ENCODE results near the gene HBZ.
"Not testable (repeated sequence)": the region's sequence is repeated elsewhere in the genome, so short reads cannot be mapped to it uniquely, and the experiment has no call there.

Gene HBZ

DNA sequence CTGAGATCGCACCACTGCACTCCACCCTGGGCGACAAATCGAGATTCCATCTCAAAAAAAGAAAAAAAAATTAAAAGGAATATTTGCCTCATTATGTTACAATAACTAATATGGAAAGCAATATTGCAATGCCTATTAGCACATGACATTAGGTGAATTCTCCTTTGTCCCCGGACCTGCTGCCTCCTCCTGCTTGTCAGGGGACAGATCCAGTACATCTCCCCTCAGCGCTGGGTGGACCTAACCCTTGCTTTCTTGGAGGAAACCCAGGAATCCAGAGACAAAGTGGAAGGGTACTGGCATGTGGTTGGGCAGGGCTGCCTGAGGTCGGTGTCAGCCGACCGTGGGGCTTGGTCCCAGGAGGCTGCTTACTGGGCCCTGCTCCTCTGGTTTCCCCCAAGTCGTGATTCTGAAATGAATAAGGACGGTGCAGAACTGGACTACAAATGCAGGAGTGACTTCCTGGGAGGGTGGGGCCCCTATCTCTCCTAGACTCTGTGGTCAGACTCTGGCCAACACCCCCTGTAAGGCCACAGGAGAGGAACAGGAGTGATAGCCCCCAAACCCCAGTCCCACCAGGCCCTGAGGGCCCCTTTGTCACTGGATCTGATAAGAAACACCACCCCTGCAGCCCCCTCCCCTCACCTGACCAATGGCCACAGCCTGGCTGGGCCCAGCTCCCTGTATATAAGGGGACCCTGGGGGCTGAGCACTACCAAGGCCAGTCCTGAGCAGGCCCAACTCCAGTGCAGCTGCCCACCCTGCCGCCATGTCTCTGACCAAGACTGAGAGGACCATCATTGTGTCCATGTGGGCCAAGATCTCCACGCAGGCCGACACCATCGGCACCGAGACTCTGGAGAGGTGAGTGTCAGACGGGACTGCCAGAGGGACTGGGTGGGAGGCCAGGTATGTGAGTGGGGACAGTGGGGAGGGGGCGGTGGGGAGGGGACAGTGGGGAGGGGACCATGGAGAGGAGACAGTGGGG lies at the start of gene HBZ:
HBZ (plus strand) TSS at position 504 of the 988 bp plus-strand sequence; CDS start at position 770, 266 bp downstream.
- DNase-seq (ENCODE audit: low read depth in 2 of 3, low spot score in 2 of 3): no peak

DNA sequence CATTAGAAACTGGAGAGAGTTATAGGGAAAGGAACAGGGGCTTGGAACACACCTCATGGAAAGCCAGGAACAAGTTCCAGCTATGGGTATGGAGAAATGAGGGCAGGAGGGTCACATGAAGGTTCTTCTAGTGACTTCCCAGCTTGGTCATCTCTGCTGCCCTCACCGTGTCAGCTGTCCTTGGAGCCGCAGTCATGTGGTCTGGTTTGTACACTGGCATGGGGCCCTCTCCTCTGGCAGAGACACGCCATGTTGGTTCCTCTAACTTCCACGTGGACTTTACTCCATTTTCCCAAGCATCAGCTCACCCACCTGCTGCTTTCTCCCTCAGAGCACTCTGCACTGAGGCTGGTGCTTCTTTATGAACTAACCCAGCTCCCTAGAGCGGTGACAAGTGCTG lies 48.1 kb upstream of the HBZ start:
- DNase-seq (ENCODE audit: low read depth in 2 of 3, low spot score in 2 of 3): no peak

DNA sequence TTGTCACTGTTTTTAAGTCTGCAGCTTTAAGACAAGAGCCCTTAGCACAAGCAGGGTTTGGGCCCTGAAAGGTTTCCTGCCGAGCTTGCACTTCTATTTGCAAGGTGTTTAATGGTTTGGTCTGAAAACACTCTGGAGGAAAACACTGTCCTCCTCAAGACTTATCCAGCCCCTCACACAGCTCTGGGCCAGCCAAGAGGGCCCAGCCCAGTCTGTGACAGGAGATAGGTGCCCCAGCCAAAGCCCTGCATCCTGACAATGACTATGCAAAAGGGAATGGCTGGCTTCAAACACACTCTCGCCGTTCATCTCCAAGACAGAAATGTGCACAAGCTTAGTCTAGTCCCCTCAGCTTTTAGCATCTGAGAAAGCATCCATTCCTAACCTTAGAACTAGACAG lies 47.5 kb upstream of the HBZ start:
- no peak for DNase-seq (ENCODE audit: low read depth in 2 of 3, low spot score in 2 of 3)

DNA sequence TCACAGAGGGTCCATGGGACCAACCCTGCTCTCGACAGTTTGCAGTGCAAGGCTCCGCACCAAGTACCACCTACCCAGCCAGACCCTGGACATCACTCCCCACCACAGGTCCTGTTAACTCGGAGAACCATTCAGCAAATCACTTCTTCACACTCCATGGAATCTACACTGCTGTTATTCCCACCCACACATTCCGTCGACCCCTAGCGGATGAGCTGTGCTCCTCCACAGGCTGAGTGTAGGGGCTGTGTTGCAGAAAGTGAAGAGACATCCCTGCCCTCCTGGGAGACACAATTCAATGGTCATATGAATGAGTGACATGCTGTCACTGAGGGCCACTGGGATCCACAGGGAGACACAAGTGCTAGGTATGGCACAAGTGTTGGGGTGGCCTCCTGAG lies 46.9 kb upstream of the HBZ start:
- no peak for DNase-seq (ENCODE audit: low read depth in 2 of 3, low spot score in 2 of 3)

DNA sequence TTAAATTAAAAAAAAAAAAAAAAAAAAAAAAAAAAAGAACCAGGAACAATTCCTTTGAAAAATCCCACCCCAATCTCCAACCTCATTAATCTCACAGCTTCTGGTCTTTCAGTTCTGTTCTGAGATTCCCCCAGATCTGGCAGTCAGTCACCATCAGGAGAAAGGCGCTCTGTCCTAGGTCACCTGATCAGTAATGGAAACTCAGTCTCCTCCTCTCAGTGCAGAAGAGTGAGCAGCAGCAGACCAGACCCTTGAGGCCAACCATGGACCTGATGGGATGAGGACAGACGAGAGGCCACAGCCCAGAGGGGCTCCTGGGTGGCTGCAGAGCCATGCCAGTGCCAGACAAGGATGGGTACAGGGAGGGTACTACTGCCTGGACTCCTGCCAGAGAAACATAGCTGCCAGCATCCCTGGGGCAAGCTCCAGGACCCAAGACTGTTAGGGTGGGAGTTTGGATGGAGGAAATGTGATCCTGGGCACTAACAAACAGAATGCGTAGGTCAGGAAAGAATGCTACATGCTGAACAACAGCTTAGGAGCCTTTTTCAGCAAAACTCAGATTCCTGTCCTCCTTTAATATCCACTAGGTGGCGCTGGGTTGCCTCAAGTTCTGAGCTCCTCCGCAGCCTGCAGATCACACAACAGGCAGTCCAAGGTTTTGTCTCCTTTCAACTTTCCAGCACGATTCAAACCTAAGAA lies 45.7 kb upstream of the HBZ start:
- DNase-seq (ENCODE audit: low read depth in 2 of 3, low spot score in 2 of 3): no peak

DNA sequence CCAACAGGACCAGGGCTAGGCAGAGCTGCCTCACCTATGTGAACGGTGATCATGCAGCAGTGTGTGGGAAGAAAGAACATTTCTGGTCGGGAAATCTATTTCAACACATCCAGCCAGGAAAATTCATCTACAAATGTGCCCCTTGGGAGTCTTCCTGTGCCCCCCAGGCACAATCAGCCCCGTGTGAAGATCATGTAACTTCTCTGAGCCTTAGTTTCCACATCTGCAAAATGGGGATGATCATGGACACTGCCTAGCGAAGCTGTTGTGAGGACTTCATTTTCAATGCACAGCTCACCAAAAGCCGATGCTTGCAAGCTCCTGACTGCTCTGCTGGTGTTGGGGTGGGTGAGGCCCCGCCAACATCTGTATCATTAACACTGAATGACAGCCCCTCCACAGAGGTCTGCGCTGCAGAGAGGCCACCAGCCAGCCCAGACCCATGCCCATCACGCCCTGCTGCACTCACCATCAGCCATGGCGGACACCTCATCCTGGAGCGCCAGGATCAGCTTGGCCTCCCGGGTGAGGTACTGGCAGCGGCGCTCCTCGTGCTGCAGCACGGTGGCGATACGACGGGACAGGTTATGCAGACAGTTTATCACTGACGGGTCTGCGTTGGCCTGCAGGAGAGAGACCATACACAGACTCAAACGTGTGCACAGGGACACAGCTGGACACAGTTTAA lies 40.1 kb upstream of the HBZ start:
- DNase-seq (ENCODE audit: low read depth in 2 of 3, low spot score in 2 of 3): no peak

DNA sequence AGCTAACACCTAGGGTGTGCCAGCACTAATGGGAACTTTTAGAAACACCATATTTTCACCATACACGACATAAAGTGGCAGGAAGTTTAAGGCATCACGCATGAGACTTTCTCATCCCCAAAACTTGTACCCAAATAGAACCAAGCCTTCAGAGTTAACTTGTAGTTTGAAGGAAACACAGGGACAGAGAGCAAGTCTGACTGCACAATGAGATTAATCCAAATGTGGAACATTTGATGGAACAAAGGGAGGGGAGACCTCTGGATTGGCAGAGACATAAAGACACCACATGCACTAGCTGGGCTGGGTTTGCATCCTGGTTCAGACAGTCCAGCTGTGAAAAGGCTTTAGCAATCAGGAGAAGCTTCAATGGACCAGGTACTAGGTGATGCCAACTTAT lies 38.1 kb upstream of the HBZ start:
- DNase-seq (ENCODE audit: low read depth in 2 of 3, low spot score in 2 of 3): no peak

DNA sequence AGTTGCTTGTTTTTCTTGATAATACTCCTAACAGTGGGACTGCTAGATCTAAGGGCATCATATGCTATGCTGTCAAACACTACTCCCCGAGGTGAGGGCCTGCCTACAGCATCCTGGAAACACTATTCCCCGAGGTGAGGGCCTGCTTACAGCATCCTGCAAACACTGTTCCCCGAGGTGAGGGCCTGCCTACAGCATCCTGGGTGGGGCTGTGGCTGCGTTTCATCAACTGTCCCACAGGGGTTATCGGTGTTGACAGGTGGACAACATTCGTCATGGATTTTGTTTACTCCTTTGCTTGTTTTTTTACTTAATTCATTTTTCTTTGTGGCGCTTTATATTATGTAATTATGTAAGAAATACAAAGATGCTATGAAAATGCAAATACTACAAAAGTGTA lies 36.4 kb upstream of the HBZ start:
- DNase-seq (ENCODE audit: low read depth in 2 of 3, low spot score in 2 of 3): no peak

DNA sequence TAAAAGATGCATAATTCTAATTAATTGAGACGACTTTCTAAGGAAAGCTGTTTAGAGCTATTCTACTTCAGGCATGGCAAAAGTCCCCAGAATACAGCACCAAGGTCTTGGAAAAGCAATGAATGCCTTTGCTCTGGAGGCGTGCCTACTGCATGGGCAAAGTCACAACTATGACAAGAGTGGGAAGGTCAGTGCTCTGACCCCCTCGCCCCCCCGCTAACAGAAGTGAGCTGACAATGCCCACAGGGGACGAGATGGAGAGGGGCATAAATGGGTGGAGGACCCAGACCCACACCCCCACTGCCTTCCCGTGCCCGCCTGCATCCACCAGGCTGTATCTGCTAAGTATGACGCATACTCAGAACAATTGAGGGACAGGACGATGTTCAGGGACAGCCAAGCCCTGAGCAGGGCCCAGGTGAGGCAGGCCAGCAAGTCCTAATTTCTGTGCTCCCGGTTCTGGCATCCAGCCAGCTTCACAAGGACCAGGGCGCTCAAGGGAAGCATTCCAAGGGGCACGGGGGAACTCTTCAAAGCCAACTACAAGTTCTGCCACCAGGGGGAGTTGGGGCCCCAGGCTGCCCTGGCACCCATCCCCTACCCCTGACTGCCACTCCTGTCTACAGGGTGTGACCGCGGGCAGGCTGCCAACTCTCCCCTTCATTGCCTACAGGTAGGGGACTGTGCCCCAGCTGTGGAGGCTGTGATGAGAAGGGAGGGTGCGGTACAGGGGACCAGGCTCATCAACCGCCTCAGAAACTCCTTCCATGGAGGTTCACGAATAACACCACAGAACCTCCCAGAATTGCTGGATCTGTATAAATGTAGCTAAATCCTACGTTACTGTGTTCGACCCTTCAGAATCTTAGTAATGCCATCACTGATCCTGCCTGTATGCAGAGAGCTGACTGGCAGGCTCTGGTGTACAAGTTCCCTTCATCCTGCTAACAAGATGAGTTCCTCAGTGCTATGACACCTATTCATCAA lies 34.8 kb upstream of the HBZ start:
- DNase-seq (ENCODE audit: low read depth in 2 of 3, low spot score in 2 of 3): peak in 1 of 3 experiments; percentile 32

DNA sequence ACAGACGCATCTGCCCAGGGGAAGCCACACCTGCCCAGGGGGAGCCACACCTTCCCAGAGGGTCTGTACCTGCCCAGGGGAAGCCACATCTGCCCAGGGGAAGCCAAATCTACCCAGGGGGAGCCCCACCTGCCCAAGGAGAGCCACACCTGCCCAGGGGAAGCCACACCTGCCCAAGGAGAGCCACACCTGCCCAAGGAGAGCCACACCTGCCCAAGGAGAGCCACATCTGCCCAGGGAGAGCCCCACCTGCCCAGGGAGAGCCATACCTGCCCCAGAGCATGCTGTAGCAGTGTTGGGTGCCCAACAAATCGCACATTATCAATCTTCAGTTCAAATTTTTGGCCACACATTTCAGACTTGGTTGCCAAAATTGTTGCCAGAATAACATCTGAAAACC lies 33.6 kb upstream of the HBZ start:
- no peak for DNase-seq (ENCODE audit: low read depth in 2 of 3, low spot score in 2 of 3)

DNA sequence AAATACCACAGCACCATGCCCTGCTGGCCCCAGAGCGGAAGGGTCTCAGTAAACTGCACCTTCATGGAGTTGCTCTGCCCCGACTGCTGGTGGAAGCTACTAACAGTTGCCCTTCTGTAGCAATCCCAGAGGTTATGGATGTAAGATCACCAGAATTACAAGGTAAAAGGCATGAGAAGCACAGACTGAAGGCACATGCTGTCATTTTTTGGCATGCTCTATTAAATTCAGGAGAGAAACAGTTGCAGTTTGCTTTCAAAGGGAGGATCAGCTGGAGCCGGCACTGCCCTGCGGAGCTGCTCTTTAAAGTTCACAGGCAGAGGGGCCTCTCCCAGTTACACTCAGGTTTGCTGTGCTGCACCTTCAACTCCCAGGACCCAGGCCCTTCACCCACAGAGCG lies 33.1 kb upstream of the HBZ start:
- DNase-seq (ENCODE audit: low read depth in 2 of 3, low spot score in 2 of 3): no peak

DNA sequence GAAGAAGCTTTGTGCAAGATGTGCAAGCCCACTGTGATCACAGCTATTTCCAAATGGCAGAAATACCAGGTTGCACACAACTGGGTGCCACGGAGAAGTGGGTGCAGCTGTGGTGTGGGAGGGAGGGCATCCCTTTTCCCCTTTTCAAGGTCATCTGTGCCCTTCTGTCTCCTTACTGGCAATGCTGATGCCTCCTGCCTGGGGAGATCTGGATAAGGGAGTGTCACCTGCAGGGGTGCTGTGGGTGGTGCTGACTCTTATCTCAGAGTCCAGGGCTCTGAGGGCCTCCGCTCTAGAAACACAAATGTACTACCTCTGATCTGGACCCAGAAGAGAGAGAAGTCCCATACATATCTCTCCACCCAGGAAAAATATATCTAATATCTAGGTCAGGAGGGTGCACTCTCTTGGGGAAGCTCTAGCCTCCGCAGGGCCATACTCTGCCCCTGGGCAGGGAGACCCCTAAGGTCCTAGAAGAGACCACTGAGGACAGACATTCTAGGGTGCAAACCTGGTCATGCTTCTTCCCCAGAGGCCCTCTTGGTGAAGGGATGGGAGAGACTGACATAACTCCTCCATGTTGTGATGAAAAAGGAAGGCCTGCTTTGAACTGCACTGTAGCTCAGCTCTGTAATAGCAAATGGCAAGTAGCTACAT lies 32.5 kb upstream of the HBZ start:
- DNase-seq (ENCODE audit: low read depth in 2 of 3, low spot score in 2 of 3): no peak

DNA sequence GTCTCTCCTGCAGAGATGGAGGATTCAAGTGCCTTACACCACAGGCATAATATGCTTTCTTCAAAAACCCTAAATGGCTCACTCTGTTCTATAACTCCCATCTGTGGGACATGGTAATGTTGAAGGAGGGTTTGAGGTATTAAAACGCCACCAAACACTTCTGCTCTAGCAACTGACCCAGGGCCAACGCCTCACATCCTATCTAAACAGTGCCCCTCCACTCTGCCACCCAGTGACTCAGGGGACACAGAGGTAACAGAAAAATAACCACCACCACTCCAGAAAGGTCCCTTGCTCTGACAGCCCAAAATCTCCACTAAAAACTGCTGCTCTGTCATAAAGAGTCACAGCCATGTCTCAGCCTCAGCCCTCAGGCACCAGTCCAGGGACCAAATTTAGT lies 31.7 kb upstream of the HBZ start:
- DNase-seq (ENCODE audit: low read depth in 2 of 3, low spot score in 2 of 3): no peak

DNA sequence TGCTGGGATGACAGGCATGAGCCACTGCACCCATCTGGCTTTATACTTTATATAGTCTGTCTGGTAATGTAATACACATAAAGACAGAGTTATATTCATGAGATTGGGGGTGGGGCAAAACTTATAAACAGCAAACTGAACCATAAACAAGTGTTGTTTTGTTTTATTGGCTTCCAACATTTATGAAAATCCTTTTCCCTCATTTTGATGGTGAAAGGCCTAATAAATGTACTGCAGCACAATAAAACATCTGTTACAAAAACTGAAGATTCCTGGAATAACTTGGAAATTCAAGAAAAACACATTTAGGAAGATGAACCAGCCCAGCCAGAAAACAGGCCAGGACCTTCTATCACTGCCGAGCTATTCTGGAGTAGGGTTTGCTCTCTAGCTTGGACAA lies 30.1 kb upstream of the HBZ start:
- DNase-seq (ENCODE audit: low read depth in 2 of 3, low spot score in 2 of 3): no peak

DNA sequence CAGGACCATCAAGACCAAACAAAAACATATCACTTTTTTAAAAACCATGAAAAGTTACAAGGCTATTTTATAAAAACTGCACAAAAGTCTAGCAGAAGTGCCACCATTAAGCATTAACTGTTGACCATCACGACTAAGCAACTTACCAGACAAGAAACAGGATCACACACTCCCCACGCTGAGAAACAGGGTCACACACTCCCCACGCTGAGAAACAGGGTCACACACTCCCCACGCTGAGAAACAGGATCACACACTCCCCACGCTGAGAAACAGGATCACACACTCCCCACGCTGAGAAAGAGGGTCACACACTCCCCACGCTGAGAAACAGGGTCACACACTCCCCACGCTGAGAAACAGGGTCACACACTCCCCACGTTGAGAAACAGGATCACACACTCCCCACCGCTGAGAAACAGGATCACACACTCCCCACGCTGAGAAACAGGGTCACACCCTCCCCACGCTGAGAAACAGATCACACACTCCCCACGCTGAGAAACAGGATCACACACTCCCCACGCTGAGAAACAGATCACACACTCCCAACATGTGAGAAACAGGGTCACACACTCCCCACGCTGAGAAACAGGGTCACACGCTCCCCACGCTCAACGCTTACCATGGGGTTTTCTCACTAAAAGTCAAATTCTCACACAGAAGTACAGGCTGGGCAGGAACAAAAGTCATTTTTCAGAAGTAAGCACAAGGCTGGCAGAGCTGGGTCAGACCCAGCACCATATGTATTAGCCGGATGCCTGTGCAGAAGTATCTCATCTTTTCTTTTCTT lies 28.7 kb upstream of the HBZ start:
- not testable (repeated sequence) for DNase-seq (ENCODE audit: low read depth in 2 of 3, low spot score in 2 of 3)

DNA sequence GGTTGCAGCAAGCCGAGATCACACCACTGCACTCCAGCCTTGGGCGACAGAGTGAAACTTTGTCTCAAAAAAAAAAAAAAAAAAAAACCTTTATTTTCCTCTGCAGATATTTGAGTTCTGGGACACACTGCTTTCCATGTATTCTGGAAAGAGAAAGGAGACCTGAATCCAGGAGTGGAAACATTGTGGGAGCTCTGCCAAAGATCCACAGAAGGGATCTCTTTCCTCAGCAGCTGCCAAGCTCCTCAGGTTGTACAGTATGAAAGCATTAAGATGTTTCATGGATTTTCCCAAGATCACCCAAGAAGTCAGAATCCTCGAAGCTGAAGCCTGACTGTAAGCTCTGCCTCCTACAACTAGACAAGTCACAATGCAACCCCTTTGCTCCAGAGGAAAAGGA lies 27.4 kb upstream of the HBZ start:
- no peak for DNase-seq (ENCODE audit: low read depth in 2 of 3, low spot score in 2 of 3)

DNA sequence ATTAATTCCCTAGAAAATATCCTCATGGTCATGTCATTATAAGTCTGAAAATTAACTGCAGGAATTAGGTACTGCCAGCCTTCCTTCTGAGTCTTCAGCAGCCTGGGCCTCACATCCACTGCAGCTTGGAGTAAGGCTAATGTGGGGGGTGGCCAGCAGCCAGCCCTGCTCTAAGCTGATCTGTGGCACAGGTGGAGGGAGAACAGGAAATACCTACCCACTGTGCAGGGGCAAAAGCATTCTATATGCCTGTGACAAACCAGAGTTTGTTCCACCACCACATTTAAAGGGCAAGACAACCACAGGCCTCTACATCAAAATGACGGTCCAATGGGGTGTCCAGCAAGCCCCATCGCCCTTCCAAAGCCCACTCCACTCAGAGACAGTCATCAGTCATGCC lies 23.4 kb upstream of the HBZ start:
- no peak for DNase-seq (ENCODE audit: low read depth in 2 of 3, low spot score in 2 of 3)

DNA sequence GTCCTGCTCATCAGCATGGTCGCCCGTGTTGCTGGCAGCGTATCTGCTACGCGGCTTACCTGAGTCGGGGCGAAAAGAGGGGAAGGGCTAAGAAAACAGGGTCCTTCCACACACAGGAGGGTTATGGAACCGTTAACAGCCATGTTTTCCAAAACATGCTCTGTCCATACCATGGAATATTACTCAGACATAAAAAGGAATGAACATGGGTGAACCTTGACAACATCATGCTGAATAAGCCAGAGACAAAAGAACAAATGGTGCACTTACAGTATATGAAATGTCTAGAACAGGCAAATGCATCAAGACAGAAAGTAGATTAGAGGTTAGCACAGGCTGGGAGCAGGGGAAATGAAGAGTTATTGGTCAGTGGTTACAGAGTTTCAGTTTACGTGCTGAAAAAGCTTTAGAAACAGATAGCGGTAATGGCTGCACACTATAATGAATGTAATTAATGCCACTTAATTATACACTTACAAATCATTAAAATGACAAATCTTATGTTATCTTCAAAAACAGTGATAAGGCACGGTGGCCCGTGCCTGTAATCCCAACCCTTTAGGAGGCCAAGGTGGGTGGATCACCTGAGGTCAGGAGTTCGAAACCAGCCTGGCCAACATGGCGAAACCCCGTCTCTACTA lies 21.8 kb upstream of the HBZ start:
- no peak for DNase-seq (ENCODE audit: low read depth in 2 of 3, low spot score in 2 of 3)

DNA sequence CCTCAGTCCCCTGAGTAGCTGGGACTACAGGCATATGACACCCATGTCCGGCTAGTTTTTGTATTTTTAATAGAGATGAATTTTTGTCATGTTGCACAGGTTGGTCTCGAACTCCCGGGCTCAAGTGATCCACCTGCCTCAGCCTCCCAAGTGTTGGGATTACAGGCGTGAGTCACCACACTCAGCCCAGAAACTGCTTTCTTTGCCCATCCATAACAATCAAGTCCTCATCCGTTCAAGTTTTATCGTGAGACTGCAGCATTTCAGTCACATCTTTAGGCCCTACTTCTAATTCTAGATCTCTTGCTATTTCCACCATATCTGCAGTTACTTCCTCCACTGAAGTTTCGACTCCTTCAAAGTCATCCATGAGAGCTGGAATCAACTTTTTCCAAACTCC lies 20.3 kb upstream of the HBZ start:
- no peak for DNase-seq (ENCODE audit: low read depth in 2 of 3, low spot score in 2 of 3)

Measured in activated CD8-positive, alpha-beta memory T cell treated with anti-CD3 and anti-CD28 coated beads for 48 hours (primary cell).